ENCODE results near the gene RAB11FIP4. TPM values are rescaled to one million over a fixed set of nuclear protein-coding genes. Genes with fewer than 3 reads are reported as not detected.

The RAB11FIP4 gene
- total RNA-seq, 2 donors from 2014 or later: 39.1 to 40.8 TPM

DNA sequence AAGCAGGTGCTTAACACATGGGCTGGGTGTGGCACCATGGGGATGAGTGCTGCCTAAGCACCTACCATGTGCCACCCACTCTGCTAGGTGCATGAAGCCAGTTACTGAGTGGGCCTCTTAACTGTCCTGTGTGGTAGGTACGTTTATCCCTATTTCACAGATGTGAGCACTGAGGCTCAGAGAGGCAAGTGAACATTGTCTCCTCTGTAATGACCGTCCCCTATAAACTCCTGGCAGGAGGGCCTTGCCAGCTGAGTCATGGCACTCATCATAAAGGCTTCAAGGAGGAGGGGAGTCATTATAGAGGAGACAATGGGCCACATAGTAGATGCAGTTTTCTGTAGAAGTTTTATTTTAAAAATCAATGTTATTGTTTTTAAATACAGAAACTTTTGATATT, 79.1 kb downstream of the RAB11FIP4 start:
- no peak overlapping the region for H3K4me3 Mint-ChIP-seq
- DNase-seq (no peak), ATAC-seq (replicated peaks in 1 of 2) (no peak)
- H3K36me3 Mint-ChIP-seq (ENCODE audit: insufficient read depth in 2 of 2): no peaks in the 10 kb centered on the region
- no peaks in the 10 kb centered on the region for H3K4me1 Mint-ChIP-seq (ENCODE audit: low read depth)
- no peaks in the 10 kb centered on the region for H3K9me3 Mint-ChIP-seq
- no peak overlapping the region for H3K27ac Mint-ChIP-seq
- peaks cover 8% of the 10 kb centered on the region for H3K27me3 Mint-ChIP-seq (ENCODE audit: low read depth)

DNA sequence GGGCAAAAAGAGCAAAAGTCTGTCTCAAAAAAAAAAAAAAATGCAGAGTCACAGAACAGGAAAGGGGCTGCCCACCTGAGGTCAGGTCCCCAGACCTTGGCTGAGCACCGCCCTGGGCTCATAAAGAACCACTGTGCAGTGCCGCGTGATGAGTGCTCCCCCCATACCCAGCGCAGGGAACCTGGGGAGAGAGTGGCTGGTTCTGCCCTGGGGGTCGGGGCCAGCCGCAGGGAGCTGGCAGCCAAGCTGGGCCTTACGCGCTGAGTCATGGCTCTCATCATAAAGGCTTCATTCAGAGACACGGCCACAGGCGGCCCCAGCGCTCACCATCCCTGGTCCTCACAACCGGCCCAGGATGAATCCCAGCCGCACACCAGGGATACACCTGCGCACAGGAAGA, 80.7 kb downstream of the RAB11FIP4 start:
- no peak for ATAC-seq (replicated peaks in 1 of 2)
- Mint-ChIP-seq H3K4me1 (ENCODE audit: low read depth) (no peaks in the 10 kb centered on the region), H3K27me3 (ENCODE audit: low read depth) (peaks cover 8% of the 10 kb centered on the region), H3K4me3 (no peak overlapping the region), H3K27ac (no peak overlapping the region), H3K9me3 (no peaks in the 10 kb centered on the region), H3K36me3 (ENCODE audit: insufficient read depth in 2 of 2) (no peaks in the 10 kb centered on the region)
- DNase-seq: no peak

DNA sequence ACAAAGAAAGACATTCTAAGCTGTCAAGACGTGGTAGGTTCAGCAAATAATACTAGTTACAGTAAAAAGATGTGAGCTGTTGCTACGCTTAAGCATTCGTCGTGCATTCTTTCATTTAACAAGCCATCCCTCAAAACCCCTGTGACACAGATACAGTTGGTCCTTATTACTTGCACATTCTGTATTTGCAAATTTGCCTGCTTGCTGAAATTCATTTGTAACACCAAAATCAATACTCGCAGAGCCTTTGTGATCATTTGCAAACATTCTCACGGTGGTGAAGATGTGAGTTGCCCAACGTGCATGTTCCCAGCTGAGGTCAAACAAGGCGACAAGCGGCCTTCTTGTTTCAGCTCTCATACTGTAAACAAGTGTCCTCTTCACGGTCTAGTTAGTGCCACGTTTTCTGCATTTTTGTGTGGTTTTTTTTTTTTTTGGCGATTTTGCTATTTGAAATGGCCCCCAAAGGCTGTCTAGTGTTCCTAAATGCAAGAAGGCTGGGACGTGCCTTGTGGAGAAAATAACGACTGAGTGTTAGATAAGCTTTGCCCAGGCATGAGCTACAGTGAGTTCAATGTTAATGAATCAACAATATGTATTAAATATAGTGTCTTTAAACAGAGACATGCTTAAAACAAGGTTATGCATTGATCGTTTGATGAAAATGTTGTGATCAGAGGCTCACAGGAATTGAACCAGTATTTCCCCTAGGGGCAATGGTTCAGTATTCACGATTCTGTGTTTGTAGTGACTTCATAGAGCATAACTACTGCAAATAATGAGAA, 84.1 kb downstream of the RAB11FIP4 start:
- no peak for DNase-seq
- Mint-ChIP-seq H3K4me3 (no peak overlapping the region), H3K36me3 (ENCODE audit: insufficient read depth in 2 of 2) (no peaks in the 10 kb centered on the region), H3K9me3 (no peaks in the 10 kb centered on the region), H3K27me3 (ENCODE audit: low read depth) (peaks cover 8% of the 10 kb centered on the region), H3K27ac (no peak overlapping the region), H3K4me1 (ENCODE audit: low read depth) (no peaks in the 10 kb centered on the region)
- no peak for ATAC-seq (replicated peaks in 1 of 2)

DNA sequence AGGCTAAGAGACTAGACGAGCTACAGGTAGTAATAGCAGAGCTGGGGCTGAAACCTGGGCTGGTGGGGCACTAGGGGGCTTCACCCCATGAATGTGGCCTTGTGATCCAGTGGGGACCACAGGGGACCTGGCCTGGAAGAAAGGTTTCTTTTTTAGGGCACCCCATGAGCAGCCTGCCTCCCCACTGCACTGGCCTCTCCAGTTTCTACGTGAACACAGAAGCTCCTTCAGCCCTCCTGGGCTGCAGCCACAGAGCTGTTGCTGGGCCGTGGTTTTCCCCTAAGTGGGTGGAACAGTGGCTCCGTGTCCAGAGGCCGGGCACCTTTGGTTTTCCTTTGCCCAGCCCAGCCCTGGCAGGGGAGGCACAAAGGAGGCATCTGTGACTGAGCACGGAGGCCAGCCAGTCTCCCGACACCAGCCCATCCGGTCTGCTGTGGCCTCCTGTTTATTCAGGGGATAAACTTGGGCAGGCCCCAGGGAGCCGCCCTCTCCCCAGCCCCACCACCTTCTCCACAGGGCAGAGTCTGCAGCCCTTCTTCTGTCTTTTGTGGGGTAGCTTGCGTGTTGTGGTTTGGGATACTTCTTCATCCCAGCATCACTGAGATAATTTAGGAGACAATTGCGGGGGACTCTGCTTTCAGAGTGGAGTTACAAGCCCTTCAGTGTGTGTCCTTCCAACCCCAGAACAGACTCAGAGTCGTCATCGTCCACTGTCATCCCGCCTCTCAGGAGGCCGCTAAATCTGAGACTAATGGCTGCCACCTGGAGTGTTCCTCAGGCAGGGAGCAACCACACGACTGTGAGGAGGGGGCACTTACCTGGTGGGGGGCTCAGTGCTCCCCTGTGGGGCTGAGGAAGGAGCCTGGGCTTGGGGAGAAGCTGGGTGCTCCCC, 85.3 kb downstream of the RAB11FIP4 start:
- DNase-seq: no peak
- peaks cover 8% of the 10 kb centered on the region for H3K27me3 Mint-ChIP-seq (ENCODE audit: low read depth)
- H3K4me1 Mint-ChIP-seq (ENCODE audit: low read depth): peaks cover 5% of the 10 kb centered on the region
- no peak overlapping the region for H3K4me3 Mint-ChIP-seq
- no peaks in the 10 kb centered on the region for H3K36me3 Mint-ChIP-seq (ENCODE audit: insufficient read depth in 2 of 2)
- no peaks in the 10 kb centered on the region for H3K9me3 Mint-ChIP-seq
- ATAC-seq (replicated peaks in 1 of 2): no peak
- no peak overlapping the region for H3K27ac Mint-ChIP-seq

GRCh38 chr17:31477417-31478055, 86.1 kb downstream of the RAB11FIP4 start:
- Mint-ChIP-seq H3K36me3 (ENCODE audit: insufficient read depth in 2 of 2) (no peaks in the 10 kb centered on the region), H3K27ac (no peak overlapping the region), H3K4me1 (ENCODE audit: low read depth) (peaks cover 8% of the 10 kb centered on the region), H3K27me3 (ENCODE audit: low read depth) (peaks cover 4% of the 10 kb centered on the region), H3K9me3 (no peaks in the 10 kb centered on the region), H3K4me3 (no peak overlapping the region)
- DNase-seq: no peak
- ATAC-seq (replicated peaks in 1 of 2): no peak

DNA sequence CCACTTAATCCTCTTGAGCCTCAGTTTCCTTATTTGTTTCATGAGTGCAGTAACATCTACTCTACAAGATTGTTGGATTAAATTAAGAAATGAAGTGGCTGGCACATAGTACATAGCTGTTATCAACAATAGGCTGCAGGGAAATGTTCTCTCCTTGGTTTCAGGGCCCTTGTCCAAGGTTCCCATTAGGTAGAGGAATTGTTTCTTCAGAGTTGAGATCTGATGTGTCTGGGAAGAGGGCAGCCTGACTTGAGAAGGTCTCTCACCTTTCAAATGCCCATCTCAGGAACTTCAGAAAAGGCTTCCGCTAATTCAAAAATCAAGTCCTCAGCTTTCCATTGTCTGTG, 87.6 kb downstream of the RAB11FIP4 start:
- Mint-ChIP-seq H3K27me3 (ENCODE audit: low read depth) (no peaks in the 10 kb centered on the region), H3K9me3 (no peaks in the 10 kb centered on the region), H3K36me3 (ENCODE audit: insufficient read depth in 2 of 2) (no peaks in the 10 kb centered on the region), H3K4me3 (no peak overlapping the region), H3K27ac (no peak overlapping the region), H3K4me1 (ENCODE audit: low read depth) (peaks cover 8% of the 10 kb centered on the region)
- no peak for DNase-seq
- ATAC-seq (replicated peaks in 1 of 2): no peak

- ATAC-seq (replicated peaks in 1 of 2) (no peak), DNase-seq (no peak)
- H3K36me3 Mint-ChIP-seq (ENCODE audit: insufficient read depth in 2 of 2): no peaks in the 10 kb centered on the region
- H3K4me3 Mint-ChIP-seq: no peak overlapping the region
- no peaks in the 10 kb centered on the region for H3K27me3 Mint-ChIP-seq (ENCODE audit: low read depth)
- H3K9me3 Mint-ChIP-seq: no peaks in the 10 kb centered on the region
- peaks cover 8% of the 10 kb centered on the region for H3K4me1 Mint-ChIP-seq (ENCODE audit: low read depth)
- H3K27ac Mint-ChIP-seq: no peak overlapping the region
Measured at GRCh38 chr17:31479524-31479923, 88.0 kb downstream of the RAB11FIP4 start.

DNA sequence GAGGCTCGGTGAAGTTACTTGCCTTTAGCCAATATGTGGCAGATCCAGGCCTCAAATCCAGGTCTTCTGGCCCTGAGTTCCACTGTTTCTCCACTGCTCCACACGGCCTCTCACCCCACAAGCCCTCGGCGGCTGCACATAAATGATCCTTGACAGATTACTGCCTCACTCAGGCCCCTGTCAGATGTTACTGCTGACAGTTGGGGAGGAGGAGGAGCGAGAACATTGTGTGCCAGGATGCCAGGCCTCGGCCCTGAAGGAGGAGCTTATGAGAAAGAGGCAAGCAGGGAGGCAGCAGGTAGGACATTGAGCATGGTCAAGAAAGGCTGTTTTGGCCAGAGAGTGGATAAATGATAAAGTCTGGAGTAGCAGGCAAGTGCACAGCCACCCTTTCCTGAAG, 88.6 kb downstream of the RAB11FIP4 start:
- Mint-ChIP-seq H3K4me1 (ENCODE audit: low read depth) (peaks cover 8% of the 10 kb centered on the region), H3K27me3 (ENCODE audit: low read depth) (no peaks in the 10 kb centered on the region)
- no peak for ATAC-seq (replicated peaks in 1 of 2)

DNA sequence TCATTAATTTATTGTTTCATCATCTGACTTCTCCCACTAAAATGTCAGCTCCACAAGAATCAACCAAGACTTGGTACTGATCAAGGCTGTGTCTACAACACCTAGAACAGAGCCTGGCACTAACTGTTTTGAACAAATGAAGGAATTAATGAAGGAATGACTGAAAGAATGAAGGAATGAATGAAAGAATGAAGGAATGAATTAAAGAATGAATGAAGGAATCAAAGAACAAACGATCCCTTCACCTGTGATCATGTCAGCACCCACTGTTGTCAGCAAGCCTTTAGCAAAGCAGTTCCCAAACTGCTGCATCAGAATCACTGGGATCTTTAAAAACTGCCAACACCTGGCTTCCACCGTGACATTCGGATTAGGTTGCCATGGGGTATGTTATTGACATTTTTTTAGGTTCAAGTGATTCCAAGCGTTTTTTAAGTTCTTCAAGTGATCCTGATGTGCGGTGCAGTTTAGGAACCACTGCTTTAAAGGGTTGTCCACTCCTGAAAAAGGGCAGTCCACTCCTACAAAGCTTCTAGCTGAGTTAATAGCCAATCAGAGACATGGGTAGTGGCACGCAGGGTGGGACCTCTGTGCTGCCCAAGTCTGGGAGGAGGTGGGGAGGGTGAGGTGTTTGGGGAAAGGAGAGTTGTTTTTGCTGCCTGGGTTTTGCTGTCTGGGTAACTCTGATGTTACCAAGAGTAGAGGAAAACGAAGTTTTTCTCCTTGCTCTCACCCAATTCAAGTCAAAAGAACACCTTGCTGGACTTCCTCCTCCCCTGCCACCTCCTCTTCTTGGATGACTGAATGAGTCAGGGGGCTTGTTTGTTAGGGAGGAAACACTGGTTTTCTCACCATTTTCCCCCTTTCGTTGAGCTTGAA, 89.7 kb downstream of the RAB11FIP4 start:
- H3K4me3 Mint-ChIP-seq: peak overlapping the region in 1 of 2 donors; percentile 8
- H3K36me3 Mint-ChIP-seq (ENCODE audit: insufficient read depth in 2 of 2): no peaks in the 10 kb centered on the region
- peak in 1 of 2 donors; percentile 58 for ATAC-seq (replicated peaks in 1 of 2)
- H3K9me3 Mint-ChIP-seq: no peaks in the 10 kb centered on the region
- no peak overlapping the region for H3K27ac Mint-ChIP-seq
- no peaks in the 10 kb centered on the region for H3K27me3 Mint-ChIP-seq (ENCODE audit: low read depth)
- H3K4me1 Mint-ChIP-seq (ENCODE audit: low read depth): peaks cover 8% of the 10 kb centered on the region
- no peak for DNase-seq

More for the DNA sequence above, 88.6 kb downstream of the RAB11FIP4 start:
- Mint-ChIP-seq H3K4me3 (no peak overlapping the region), H3K36me3 (ENCODE audit: insufficient read depth in 2 of 2) (no peaks in the 10 kb centered on the region), H3K27ac (no peak overlapping the region), H3K9me3 (no peaks in the 10 kb centered on the region)
- no peak for DNase-seq

GRCh38 chr17:31481783-31482081, 90.3 kb downstream of the RAB11FIP4 start:
- Mint-ChIP-seq H3K4me1 (ENCODE audit: low read depth) (peaks cover 12% of the 10 kb centered on the region), H3K27ac (no peak overlapping the region), H3K9me3 (no peaks in the 10 kb centered on the region), H3K36me3 (ENCODE audit: insufficient read depth in 2 of 2) (no peaks in the 10 kb centered on the region), H3K4me3 (peak overlapping the region in 1 of 2 donors; percentile 8), H3K27me3 (ENCODE audit: low read depth) (no peaks in the 10 kb centered on the region)
- ATAC-seq (replicated peaks in 1 of 2) (peak; percentile 58 to 75), DNase-seq (no peak)

GRCh38 chr17:31484821-31485220, 93.3 kb downstream of the RAB11FIP4 start:
- H3K36me3 Mint-ChIP-seq (ENCODE audit: insufficient read depth in 2 of 2): no peaks in the 10 kb centered on the region
- H3K27ac Mint-ChIP-seq: no peak overlapping the region
- ATAC-seq (replicated peaks in 1 of 2) (no peak), DNase-seq (no peak)
- no peaks in the 10 kb centered on the region for H3K9me3 Mint-ChIP-seq
- no peak overlapping the region for H3K4me3 Mint-ChIP-seq
- H3K4me1 Mint-ChIP-seq (ENCODE audit: low read depth): peaks cover 32% of the 10 kb centered on the region
- no peaks in the 10 kb centered on the region for H3K27me3 Mint-ChIP-seq (ENCODE audit: low read depth)

DNA sequence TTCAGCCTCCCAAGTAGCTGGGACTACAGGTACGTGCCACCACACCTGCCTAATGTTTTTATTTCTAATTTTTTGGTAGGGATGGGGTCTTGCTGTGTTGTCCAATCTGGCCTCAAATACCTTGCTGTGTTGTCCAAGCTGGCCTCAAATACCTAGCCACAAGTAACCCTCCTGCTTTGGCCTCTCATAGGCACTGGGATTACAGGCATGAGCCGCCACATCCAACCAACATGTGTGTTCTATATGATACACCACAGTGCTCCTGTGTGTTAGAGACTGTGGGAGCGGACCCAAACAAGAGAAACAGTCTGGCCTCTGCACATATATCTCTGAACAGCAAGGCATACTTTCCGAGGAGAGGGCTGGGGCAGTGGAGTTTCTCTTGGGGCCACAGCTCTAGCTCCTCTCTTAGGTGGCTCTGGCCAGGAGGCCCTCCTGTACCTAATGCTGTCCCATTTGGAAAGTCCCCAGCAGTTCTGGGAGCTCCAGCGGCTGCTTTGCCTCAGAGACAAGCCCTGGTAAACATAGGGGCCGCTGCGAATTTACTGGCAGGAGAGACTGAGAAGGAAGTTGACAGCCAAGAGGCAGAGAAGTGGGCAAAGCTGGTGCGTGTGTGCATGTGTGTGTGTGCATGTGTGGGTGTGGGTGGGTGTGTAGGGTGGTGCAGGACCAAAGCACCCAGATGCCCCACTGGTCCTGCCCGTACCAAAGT, 95.0 kb downstream of the RAB11FIP4 start:
- ATAC-seq (replicated peaks in 1 of 2): no peak
- no peaks in the 10 kb centered on the region for H3K9me3 Mint-ChIP-seq
- no peak for DNase-seq
- peaks cover 47% of the 10 kb centered on the region for H3K4me1 Mint-ChIP-seq (ENCODE audit: low read depth)
- H3K36me3 Mint-ChIP-seq (ENCODE audit: insufficient read depth in 2 of 2): no peaks in the 10 kb centered on the region
- no peak overlapping the region for H3K27ac Mint-ChIP-seq
- H3K4me3 Mint-ChIP-seq: peak overlapping the region; percentile 85 to 89
- H3K27me3 Mint-ChIP-seq (ENCODE audit: low read depth): no peaks in the 10 kb centered on the region
